ENCODE measurements around the gene OSR1. TPM values are rescaled to one million over a fixed set of nuclear protein-coding genes. Genes with fewer than 3 reads are reported as not detected.

The OSR1 gene
- total and polyA plus RNA-seq, 10 of the 15 experiments (the other 5 are each of a cell fraction or from before 2014, with no cell fraction given): not detected

DNA sequence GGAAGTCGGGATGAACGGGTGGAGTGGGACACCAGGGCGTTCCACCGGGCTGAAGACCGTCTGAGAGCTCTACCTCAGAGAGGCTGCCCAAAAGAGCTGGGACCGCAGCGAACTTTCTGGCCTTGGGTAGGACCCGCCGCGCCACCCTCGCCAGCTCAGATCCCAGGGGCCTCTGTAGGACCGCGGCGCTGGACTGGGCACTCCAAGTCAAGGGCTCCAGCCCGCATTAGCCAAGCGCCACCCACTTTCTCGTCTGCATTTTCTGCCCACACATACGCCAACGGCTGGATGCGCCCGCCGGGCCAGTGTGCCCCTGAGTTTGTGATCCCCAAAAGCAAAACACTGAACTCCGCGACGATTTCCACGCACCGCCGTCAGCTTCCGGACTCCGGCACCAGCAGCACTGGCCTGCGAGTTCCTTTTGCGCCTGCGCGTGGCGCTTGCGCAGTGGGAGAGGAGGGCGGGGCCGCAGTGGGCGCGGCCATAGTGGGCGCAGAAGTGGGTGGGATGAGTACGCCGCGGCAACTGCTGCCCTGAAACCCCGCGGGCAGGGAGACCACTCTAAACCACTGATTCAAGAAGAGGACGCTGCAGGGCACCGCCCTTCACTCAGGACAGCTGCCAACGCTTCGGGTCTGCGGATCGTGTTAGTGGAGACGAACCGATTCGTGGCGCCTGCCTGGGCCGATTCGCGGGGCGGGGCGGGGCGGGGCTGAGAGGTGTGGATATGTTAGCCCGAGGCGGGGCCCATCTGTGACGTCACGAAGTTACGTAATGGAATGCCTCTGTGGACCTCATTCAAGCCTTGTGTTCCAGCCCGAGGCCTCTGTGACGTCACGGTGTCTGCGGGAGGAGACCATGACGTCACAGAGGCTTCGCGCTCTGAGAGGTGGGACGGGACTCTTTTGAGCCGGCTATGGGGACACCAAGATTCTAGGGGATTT is 10.5 kb downstream of the OSR1 start (continued):
- TF ChIP-seq, protein P1, sequence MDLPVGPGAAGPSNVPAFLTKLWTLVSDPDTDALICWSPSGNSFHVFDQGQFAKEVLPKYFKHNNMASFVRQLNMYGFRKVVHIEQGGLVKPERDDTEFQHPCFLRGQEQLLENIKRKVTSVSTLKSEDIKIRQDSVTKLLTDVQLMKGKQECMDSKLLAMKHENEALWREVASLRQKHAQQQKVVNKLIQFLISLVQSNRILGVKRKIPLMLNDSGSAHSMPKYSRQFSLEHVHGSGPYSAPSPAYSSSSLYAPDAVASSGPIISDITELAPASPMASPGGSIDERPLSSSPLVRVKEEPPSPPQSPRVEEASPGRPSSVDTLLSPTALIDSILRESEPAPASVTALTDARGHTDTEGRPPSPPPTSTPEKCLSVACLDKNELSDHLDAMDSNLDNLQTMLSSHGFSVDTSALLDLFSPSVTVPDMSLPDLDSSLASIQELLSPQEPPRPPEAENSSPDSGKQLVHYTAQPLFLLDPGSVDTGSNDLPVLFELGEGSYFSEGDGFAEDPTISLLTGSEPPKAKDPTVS (IDR thresholded peaks at IDR 0.05; ENCODE audit: low read depth, low read length): no peak
- TF ChIP-seq FOS (IDR thresholded peaks at IDR 0.05; ENCODE audit: borderline replicate concordance, extremely low read depth, insufficient read length) (no peak), NFIC (IDR thresholded peaks at IDR 0.05; ENCODE audit: low read depth, low read length) (no peak), POLR2AphosphoS2 (IDR thresholded peaks at IDR 0.05; ENCODE audit: low read depth, low read length) (peak; percentile 92), SMARCA5 (IDR thresholded peaks at IDR 0.05) (peak; percentile 51; the same call in 1 of the 2 replicates), RCOR1 (conservative IDR thresholded peaks at IDR 0.05; ENCODE audit: low read depth, low read length) (no peak), HDAC2 (IDR thresholded peaks at IDR 0.05) (no peak), NR2C2 (IDR thresholded peaks at IDR 0.05; ENCODE audit: borderline replicate concordance, control insufficient read depth, insufficient read length, low read depth) (no peak), RAD21 (IDR thresholded peaks at IDR 0.05; ENCODE audit: insufficient read depth, low read depth, low read length) (no peak), ZNF274 (IDR thresholded peaks at IDR 0.05; ENCODE audit: insufficient read depth, insufficient read length) (no peak), CBX5 (IDR thresholded peaks at IDR 0.05; ENCODE audit: low read depth) (no peak), KAT2A (conservative IDR thresholded peaks at IDR 0.05; ENCODE audit: control insufficient read depth, low read depth, low read length) (no peak), CREM (IDR thresholded peaks at IDR 0.05; ENCODE audit: low read depth) (peak; percentile 99), RB1 (IDR thresholded peaks at IDR 0.05; ENCODE audit: borderline replicate concordance) (0 out of 2 replicates have a peak, but pooled peaks have one; percentile 46), TAF1 (IDR thresholded peaks at IDR 0.05; ENCODE audit: borderline replicate concordance, low read depth, low read length) (peak; percentile 68; the same call in 1 of the 2 replicates), NFYB (IDR thresholded peaks at IDR 0.05; ENCODE audit: insufficient read depth, low read depth, low read length) (no peak), MYB (IDR thresholded peaks at IDR 0.05; ENCODE audit: borderline replicate concordance, low read depth, low read length) (no peak), TCF3 (IDR thresholded peaks at IDR 0.05; ENCODE audit: borderline replicate concordance, insufficient read depth, low read depth, low read length) (no peak), CBX3 (IDR thresholded peaks at IDR 0.05; ENCODE audit: borderline replicate concordance, low read depth) (no peak), DPF2 (IDR thresholded peaks at IDR 0.05) (no peak)
- TF ChIP-seq, protein P2, sequence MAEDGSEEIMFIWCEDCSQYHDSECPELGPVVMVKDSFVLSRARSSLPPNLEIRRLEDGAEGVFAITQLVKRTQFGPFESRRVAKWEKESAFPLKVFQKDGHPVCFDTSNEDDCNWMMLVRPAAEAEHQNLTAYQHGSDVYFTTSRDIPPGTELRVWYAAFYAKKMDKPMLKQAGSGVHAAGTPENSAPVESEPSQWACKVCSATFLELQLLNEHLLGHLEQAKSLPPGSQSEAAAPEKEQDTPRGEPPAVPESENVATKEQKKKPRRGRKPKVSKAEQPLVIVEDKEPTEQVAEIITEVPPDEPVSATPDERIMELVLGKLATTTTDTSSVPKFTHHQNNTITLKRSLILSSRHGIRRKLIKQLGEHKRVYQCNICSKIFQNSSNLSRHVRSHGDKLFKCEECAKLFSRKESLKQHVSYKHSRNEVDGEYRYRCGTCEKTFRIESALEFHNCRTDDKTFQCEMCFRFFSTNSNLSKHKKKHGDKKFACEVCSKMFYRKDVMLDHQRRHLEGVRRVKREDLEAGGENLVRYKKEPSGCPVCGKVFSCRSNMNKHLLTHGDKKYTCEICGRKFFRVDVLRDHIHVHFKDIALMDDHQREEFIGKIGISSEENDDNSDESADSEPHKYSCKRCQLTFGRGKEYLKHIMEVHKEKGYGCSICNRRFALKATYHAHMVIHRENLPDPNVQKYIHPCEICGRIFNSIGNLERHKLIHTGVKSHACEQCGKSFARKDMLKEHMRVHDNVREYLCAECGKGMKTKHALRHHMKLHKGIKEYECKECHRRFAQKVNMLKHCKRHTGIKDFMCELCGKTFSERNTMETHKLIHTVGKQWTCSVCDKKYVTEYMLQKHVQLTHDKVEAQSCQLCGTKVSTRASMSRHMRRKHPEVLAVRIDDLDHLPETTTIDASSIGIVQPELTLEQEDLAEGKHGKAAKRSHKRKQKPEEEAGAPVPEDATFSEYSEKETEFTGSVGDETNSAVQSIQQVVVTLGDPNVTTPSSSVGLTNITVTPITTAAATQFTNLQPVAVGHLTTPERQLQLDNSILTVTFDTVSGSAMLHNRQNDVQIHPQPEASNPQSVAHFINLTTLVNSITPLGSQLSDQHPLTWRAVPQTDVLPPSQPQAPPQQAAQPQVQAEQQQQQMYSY (CRISPR knock-in tag; IDR thresholded peaks at IDR 0.05): no peak
- TF ChIP-seq, protein P3, sequence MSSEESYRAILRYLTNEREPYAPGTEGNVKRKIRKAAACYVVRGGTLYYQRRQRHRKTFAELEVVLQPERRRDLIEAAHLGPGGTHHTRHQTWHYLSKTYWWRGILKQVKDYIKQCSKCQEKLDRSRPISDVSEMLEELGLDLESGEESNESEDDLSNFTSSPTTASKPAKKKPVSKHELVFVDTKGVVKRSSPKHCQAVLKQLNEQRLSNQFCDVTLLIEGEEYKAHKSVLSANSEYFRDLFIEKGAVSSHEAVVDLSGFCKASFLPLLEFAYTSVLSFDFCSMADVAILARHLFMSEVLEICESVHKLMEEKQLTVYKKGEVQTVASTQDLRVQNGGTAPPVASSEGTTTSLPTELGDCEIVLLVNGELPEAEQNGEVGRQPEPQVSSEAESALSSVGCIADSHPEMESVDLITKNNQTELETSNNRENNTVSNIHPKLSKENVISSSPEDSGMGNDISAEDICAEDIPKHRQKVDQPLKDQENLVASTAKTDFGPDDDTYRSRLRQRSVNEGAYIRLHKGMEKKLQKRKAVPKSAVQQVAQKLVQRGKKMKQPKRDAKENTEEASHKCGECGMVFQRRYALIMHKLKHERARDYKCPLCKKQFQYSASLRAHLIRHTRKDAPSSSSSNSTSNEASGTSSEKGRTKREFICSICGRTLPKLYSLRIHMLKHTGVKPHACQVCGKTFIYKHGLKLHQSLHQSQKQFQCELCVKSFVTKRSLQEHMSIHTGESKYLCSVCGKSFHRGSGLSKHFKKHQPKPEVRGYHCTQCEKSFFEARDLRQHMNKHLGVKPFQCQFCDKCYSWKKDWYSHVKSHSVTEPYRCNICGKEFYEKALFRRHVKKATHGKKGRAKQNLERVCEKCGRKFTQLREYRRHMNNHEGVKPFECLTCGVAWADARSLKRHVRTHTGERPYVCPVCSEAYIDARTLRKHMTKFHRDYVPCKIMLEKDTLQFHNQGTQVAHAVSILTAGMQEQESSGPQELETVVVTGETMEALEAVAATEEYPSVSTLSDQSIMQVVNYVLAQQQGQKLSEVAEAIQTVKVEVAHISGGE (CRISPR knock-in tag; IDR thresholded peaks at IDR 0.05): no peak
